K562 (cell line): ENCODE measurements around the gene FHL5.

Experiments
- MTA1 ChIP-seq: fragments of 450-650 bp; IDR thresholded peaks from 2 replicates; pipeline ENCODE4 v1.6.1; 2017; ENCODE audit warnings: borderline replicate concordance
- TF ChIP-seq, protein P1 (sequence below): IDR thresholded peaks from 3 replicates; pipeline ENCODE4 v1.6.1; 2011; ENCODE audit warnings: borderline replicate concordance, mild to moderate bottlenecking; ENCODE audit not compliant: insufficient read length, insufficient read depth

DNA sequence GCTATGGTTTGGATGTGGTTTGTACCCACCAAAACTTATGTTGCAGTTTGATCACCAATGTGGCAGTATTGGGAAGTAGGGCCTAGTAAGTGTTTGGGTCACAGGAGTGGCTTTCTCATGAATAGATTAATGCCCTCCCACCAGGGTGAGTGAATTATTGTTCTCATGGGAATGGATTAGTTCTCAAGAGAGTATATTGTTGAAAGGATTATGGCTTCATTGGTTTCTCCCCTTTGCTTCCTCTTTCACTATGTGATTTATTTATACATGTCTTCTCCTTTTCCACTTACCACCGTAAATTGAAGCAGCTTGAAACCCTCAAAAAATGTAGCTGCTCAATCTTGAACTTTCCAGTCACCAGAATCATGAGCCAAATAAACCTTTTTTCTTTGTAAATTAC is 30.5 kb upstream of the FHL5 start:
- TF ChIP-seq, protein P1, sequence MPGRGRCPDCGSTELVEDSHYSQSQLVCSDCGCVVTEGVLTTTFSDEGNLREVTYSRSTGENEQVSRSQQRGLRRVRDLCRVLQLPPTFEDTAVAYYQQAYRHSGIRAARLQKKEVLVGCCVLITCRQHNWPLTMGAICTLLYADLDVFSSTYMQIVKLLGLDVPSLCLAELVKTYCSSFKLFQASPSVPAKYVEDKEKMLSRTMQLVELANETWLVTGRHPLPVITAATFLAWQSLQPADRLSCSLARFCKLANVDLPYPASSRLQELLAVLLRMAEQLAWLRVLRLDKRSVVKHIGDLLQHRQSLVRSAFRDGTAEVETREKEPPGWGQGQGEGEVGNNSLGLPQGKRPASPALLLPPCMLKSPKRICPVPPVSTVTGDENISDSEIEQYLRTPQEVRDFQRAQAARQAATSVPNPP: no peak
- no peak for TF ChIP-seq MTA1
